ENCODE data around the gene EPN1.

EPN1 gene

DNA sequence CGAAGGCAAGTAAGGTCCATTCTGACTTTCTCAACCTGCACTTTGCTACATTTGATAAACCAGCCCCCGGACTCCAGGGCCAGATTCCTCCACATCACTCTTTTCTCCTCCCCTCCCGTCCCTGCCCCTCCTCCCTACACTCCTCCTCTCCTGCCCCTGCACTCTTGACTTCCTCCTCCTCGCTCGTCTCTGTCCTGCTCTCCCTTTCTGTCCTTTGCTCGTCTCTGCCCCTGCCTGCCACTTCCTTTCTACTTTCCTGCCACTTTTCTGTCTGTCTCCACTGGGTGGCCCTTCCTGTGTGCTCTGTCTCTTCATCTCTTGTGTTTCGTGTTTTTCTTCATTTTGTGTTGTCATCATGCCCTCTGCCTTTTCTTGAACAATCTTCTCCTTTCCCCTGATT, 13.2 kb upstream of the EPN1 start:
- no peak for DNase-seq

DNA sequence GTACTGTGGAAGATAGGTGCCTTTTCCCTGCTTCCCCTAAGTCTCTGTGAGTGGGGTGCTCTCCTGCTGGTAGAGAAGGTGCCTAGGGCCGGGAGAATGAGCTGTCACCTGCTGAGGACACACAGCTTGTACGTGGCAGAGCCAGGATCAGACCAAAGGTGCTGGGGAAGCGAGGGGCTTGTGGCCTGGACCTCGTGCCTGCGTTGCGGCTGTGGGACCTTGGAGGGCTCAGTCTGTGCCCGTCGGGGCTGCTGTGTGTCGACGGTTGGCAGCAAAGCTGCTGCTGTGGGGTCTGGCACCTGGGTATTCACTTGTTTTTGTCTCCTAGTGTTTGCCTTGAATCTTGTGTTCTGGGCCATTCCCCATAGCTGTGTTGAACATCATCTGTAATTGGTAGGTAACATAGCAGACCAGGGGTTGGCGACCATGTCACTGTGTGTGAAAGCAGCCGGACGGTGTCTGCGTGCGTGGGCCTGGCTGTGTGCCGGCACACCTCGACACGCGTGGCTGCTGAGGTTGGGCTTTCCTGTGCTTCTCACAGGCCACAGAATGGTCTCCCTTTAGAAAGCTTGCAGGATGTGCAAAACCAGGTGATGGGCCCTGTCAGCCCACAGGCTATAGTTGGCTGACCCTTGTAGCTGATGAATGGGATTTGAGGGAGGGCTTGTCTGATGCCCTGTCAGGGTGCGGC, 11.0 kb upstream of the EPN1 start:
- no peak for DNase-seq

- no peak for DNase-seq
Measured at GRCh38 chr19:55666343-55667005, 8.6 kb upstream of the EPN1 start.

GRCh38 chr19:55667006-55667381, 8.0 kb upstream of the EPN1 start:
- no peak for DNase-seq

DNA sequence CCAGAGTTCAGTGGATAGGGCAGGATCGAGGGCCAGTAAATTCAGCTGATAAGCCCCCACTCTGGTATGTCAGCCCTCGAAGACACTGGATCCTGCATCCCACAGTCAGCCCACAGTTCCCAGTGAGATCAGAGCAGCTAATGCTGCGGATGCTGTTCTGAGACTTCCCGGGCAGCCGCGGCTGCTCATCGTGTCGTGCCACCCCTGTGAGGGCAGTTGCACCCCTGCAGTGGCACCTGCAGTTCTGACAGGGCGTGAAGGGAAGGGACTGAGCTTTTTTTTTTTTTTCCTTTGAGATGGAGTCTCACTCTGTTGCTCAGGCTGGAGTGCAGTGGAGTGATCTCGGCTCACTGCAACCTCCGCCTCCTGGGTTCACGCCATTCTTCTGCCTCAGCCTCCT, 7.5 kb upstream of the EPN1 start:
- DNase-seq, result no peak

GRCh38 chr19:55667958-55668357, 7.1 kb upstream of the EPN1 start:
- no peak for DNase-seq

GRCh38 chr19:55668603-55669348, 6.2 kb upstream of the EPN1 start:
- DNase-seq, result no peak

DNA sequence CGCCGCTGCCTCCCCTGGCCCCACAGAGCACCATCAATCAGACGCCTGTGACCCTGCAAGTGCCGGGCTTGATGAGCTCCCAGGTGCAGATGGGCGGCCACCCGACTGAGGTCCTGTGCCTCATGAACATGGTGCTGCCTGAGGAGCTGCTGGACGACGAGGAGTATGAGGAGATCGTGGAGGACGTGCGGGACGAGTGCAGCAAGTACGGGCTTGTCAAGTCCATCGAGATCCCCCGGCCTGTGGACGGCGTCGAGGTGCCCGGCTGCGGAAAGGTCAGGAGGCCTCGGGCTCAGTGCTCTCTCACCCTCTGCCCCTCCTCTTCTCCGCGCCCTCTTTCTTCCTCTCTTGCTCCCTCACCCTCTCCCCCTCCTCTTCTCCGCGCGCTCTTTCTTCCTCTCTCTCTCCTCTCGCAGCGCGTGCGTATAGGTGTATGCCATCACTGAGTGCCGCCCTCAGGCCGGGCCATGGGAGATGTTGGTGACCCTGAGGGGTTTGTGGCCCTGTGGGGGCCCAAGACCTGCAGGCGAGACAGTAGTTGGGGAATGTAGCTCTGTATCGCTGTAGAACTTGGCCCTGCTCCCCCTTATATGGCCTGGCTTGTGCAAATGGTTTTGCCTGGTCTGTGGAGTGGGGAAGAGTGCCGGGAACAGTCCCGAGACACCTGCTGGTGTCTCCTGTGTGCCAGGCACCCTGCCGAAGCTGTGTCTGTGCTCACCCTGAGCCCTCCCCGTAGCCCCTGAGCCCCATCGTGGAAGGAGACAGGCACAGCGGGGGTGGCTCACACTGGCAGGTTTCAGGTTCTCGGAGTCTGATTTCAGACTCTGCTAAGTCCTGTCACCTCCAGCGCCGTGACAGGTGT, 5.4 kb upstream of the EPN1 start:
- no peak for DNase-seq

DNA sequence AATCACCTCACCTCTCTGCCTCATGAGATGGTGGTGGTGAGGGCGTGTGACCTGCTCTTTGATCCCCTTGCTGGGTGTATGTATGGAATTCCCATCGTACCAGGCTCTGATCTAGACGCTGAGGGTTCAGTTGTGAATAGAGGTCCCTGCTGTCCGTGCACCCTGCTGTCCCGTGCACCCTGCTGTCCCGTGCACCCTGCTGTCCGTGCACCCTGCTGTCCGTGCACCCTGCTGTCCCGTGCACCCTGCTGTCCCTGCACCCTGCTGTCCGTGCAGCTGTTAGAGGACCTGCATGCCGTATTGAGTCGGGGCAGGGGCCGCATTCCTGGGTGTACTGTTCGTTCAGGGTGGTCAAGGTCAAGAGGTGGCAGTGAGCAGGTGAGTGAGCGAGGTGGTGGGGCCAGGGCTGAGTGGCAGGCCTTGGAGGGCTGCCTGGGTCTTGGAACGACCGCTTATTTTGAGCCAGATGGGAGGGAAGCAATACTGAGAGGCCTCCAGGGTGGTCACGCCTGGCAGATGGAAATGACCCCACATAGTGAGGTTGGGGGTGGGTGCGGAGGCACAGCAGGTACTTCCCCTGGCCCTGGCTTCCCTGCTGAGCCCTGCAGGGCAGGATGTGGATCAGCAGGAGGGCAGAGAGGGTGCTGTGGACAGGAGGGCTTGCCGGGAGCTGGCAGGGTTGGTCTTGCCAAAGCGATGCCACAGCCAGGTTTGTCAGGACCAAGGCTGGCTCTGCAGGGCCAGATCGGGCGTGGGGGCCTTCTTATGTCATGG, 4.6 kb upstream of the EPN1 start:
- no peak for DNase-seq

- no peak for DNase-seq
Measured at GRCh38 chr19:55671054-55671378, 4.0 kb upstream of the EPN1 start.

DNA sequence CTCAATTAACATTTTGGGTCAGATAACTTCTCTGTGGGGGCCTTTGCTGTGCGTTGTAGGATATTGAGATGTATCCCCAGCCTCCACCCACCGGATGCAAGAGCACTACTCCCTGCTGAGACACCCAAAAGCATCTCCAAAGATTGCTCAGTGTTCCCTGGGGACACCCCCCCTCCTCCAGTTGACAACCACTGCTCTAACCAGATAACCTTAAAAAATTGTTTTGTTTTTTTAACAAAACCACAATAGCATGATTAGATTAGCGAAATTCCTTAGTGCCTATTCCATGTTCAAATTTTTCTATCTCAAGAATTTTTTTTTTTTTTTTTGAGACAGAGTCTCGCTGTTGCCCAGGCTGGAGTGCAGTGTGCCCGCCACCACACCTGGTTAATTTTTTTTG, 2.6 kb upstream of the EPN1 start:
- DNase-seq, result no peak

DNA sequence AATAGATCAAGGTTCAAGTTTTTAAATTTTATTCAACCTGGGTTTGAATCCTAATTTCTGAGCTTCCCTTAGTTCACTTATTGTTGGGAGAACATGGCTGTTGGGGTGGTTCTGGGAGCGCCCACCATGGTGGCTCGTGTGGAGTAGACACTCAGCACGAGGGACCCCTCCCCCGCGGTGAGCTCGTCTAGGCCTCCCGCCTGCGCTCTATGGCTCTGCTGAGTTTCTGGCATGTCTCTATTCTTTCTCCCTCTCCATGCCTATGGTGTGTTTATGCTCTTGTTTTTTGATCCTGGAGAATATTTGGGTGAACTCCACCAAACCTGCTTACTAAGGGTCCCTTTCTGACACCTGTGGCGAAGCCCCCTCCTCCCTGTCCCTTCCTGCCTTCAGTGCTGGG, 1.6 kb upstream of the EPN1 start:
- DNase-seq, result no peak

- DNase-seq, result no peak
Measured at GRCh38 chr19:55673889-55674288, 1.1 kb upstream of the EPN1 start.

GRCh38 chr19:55674459-55674840, 576 bp upstream of the EPN1 start:
- no peak for DNase-seq

GRCh38 chr19:55675661-55676354, 782 bp downstream of the EPN1 start:
- no peak for DNase-seq

DNA sequence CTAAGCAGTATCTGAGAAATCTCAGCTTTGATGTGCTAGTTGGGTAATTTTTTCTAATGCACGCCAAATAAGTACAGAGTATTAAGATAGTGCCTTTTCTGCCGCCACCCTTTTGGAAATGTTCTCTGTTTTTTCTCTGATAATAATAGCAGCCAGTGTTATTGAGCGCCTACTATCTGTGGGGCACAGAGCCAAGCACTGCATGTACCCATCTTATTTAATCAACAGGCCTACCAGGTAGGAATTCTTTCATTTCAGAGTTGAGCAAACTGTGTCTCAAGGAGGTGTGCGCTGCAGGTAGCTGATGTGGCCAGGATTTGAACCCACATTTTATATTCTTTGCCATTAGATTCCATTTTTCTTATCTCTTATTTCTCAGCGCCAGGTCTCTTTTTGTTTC, 1.4 kb downstream of the EPN1 start:
- no peak for DNase-seq

DNA sequence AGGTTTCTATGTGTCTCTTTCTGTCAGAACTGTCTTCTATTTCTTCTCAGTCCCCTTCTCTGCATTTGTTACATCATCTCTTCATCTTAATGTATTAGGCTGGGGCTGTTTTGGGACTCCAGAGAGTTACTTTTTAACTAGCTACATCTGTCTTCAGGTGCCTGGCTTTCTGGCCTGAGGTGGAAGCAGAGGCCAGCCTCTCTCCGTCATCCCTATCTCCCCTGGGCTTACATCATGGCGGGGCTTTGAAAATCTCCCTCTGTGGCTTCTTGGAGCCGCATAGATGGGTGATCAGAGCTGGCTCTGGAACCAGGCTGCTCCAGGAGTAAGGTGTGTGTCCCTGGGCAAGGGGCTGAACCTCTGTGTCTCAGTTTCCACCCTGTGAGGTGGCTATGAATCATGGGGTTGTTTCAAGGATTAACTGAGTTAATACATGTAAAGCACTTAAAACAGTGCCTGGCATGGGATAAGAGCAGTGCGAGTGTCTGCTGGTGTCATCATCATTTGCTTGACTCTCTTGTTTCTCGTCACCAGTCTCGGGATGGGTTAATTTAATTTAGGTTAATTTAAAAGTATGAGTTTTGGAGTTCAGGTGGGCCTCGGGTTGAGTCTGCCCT, 2.0 kb downstream of the EPN1 start:
- no peak for DNase-seq

DNA sequence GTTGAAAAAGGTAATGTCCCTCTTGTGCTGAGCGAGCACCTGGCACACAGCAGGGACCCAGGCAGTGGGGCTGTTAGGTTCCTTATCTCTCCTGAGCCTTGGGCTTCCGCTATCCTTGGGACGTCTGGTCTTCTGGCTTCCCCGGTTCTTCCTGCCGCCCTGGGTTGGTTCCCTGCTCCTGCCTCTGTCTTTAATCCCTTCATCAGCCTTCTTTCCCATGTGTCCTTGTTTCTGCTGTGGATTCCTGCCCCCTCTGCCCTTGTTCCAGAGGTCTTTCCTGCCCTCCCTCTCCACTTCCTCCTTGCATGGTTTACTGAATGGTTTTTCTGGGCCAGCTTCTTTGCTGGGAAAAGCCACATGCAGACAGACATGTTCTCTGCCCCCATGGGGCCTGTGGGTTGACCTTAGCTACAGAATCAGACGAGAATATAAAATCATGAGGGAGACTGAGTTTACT, 2.6 kb downstream of the EPN1 start:
- no peak for DNase-seq

DNA sequence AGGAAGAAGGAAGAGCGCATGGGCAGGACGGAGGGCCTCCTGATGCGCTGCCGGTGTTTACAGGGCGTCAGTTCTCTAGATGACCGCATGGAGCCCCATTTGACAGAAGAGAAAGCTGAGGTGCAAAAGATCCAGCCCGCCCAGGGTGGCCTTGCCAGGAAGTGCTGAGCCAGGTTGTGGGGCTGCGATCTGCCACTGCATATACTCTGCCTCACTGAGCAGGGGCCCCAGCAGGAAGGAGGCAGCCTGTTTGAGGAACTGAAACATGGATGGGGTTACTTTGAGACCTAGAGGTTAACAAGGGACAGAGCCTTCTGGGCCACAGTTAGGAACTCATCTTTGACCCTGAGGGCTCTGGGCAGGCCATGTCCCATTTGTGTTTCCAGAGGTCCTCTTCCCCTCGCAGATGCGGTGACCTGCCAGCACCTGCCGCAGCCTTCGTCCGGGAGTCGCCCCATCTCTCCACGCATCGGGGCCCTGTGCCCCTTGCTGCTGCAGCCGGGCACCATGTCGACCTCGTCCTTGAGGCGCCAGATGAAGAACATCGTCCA, 3.2 kb downstream of the EPN1 start:
- no peak for DNase-seq

GRCh38 chr19:55679343-55680257, 4.6 kb downstream of the EPN1 start:
- DNase-seq, result no peak

Measured in NCI-H1694 treated with DMSO at 0.1 percent for 48 hours (cell line).